Urinary bladder (tissue), 4 donors: ENCODE results near the gene FCHSD2. TPM values are rescaled to one million over a fixed set of nuclear protein-coding genes. Genes with fewer than 3 reads are reported as not detected.

Experiments used
- DNase-seq: peaks from one replicate; pipeline ENCODE4 v3.0.0-alpha.2; 2015; ENCODE audit errors: extremely low spot score
- H3K27ac ChIP-seq: one replicate; pipeline ENCODE4 v1.5.1; 2013; ENCODE audit warnings: low read depth, mild to moderate bottlenecking, moderate library complexity
- H3K36me3 ChIP-seq: one replicate; pipeline ENCODE4 v1.6.1; 2013; ENCODE audit warnings: mild to moderate bottlenecking, moderate library complexity; ENCODE audit not compliant: insufficient read depth
- H3K4me1 ChIP-seq: one replicate; pipeline ENCODE4 v1.6.1; 2013; ENCODE audit warnings: mild to moderate bottlenecking, moderate library complexity; ENCODE audit not compliant: insufficient read depth
- H3K4me3 ChIP-seq: one replicate; pipeline ENCODE4 v1.5.1; 2013; ENCODE audit warnings: low read depth, low read length
- WGBS: extraction: QIAGEN DNeasy Blood & Tissue Kit; methylation state at CpG from one replicate; pipeline ENCODE4 v1.1.7; 2013; 5-methylcytosine and 5-hydroxymethylcytosine counted together
- polyA plus RNA-seq: library from polyadenylated mRNA; stranded (reverse); fragments of 200-250 nt; gene quantifications from one replicate; pipeline ENCODE4 v1.2.3, GENCODE V29; 2013
- total RNA-seq: library from RNA; depleted of rRNA; stranded (reverse); fragments of >200 nt; gene quantifications from one replicate; pipeline ENCODE4 v1.2.3, GENCODE V29; 2014
- donor health status: healthy with polysubstance abuse.
- donor health status: healthy.

Gene FCHSD2
- total and polyA plus RNA-seq, 2 donors, result 21.4 to 40.5 TPM

- H3K36me3 ChIP-seq, result no peaks in the 10 kb centered on the region
- no peak overlapping the region for H3K4me3 ChIP-seq
- 87% methylated on average over 15 of the region's 15 CpGs for WGBS
- H3K4me1 ChIP-seq, result no peaks in the 10 kb centered on the region
- no peak overlapping the region for H3K27ac ChIP-seq
- no peak for DNase-seq
These were observed 315.8 kb downstream of the FCHSD2 start for GRCh38 chr11:72826191-72826941.

- H3K4me1 ChIP-seq, result no peaks in the 10 kb centered on the region
- 64% methylated on average over 4 of the region's 4 CpGs for WGBS
These were observed 316.5 kb downstream of the FCHSD2 start for GRCh38 chr11:72825661-72826060.

GRCh38 chr11:72824811-72825505, 317.2 kb downstream of the FCHSD2 start:
- Histone ChIP-seq H3K36me3 (no peaks in the 10 kb centered on the region), H3K4me1 (no peaks in the 10 kb centered on the region), H3K27ac (no peak overlapping the region), H3K4me3 (no peak overlapping the region)
- no peak for DNase-seq
- 75% methylated on average over 15 of the region's 15 CpGs for WGBS

More at GRCh38 chr11:72825661-72826060, 316.5 kb downstream of the FCHSD2 start:
- H3K27ac ChIP-seq, result no peak overlapping the region
- H3K36me3 ChIP-seq, result no peaks in the 10 kb centered on the region
- H3K4me3 ChIP-seq, result no peak overlapping the region
- no peak for DNase-seq

GRCh38 chr11:72824020-72824419, 318.1 kb downstream of the FCHSD2 start:
- Histone ChIP-seq H3K36me3 (no peaks in the 10 kb centered on the region), H3K27ac (no peak overlapping the region), H3K4me1 (no peaks in the 10 kb centered on the region), H3K4me3 (no peak overlapping the region)
- 84% methylated on average over 7 of the region's 7 CpGs for WGBS
- no peak for DNase-seq

GRCh38 chr11:72823105-72823804, 318.9 kb downstream of the FCHSD2 start:
- Histone ChIP-seq H3K4me3 (no peak overlapping the region), H3K4me1 (no peaks in the 10 kb centered on the region), H3K27ac (no peak overlapping the region), H3K36me3 (no peaks in the 10 kb centered on the region)
- no peak for DNase-seq
- 92% methylated on average over 9 of the region's 9 CpGs for WGBS

- 10% methylated on average over 82 of the region's 82 CpGs for WGBS
- H3K4me1 ChIP-seq, result no peaks in the 10 kb centered on the region
- DNase-seq, result peak; percentile 56
- peak overlapping the region; percentile 20 for H3K4me3 ChIP-seq
- no peaks in the 10 kb centered on the region for H3K36me3 ChIP-seq
- peak overlapping the region; percentile 24 for H3K27ac ChIP-seq
These were observed 320.0 kb downstream of the FCHSD2 start for GRCh38 chr11:72821920-72822799.

GRCh38 chr11:72821221-72821919, 320.7 kb downstream of the FCHSD2 start:
- peak overlapping the region; percentile 24 for H3K27ac ChIP-seq
- 38% methylated on average over 50 of the region's 50 CpGs for WGBS
- no peaks in the 10 kb centered on the region for H3K4me1 ChIP-seq
- H3K4me3 ChIP-seq, result peak overlapping the region; percentile 20
- H3K36me3 ChIP-seq, result no peaks in the 10 kb centered on the region
- DNase-seq, result no peak

- 90% methylated on average over 15 of the region's 15 CpGs for WGBS
These were observed 321.5 kb downstream of the FCHSD2 start for GRCh38 chr11:72820439-72821139.

GRCh38 chr11:72818971-72819370, 323.1 kb downstream of the FCHSD2 start:
- no peaks in the 10 kb centered on the region for H3K36me3 ChIP-seq
- H3K27ac ChIP-seq, result no peak overlapping the region
- WGBS, result 85% methylated on average over 4 of the region's 4 CpGs
- H3K4me3 ChIP-seq, result no peak overlapping the region
- no peaks in the 10 kb centered on the region for H3K4me1 ChIP-seq
- DNase-seq, result no peak

More at GRCh38 chr11:72820439-72821139, 321.5 kb downstream of the FCHSD2 start:
- H3K36me3 ChIP-seq, result no peaks in the 10 kb centered on the region
- no peak overlapping the region for H3K27ac ChIP-seq
- DNase-seq, result no peak
- H3K4me1 ChIP-seq, result no peaks in the 10 kb centered on the region
- H3K4me3 ChIP-seq, result no peak overlapping the region

- no peak overlapping the region for H3K27ac ChIP-seq
- no peak overlapping the region for H3K4me3 ChIP-seq
- H3K4me1 ChIP-seq, result no peaks in the 10 kb centered on the region
- no peak for DNase-seq
- no peaks in the 10 kb centered on the region for H3K36me3 ChIP-seq
- WGBS, result 98% methylated on average over 4 of the region's 4 CpGs
These were observed 324.2 kb downstream of the FCHSD2 start for GRCh38 chr11:72817966-72818365.

GRCh38 chr11:72816404-72816990, 325.6 kb downstream of the FCHSD2 start:
- no peak overlapping the region for H3K4me3 ChIP-seq
- 79% methylated on average over 7 of the region's 7 CpGs for WGBS
- H3K4me1 ChIP-seq, result no peaks in the 10 kb centered on the region
- DNase-seq, result no peak
- no peaks in the 10 kb centered on the region for H3K36me3 ChIP-seq
- H3K27ac ChIP-seq, result no peak overlapping the region

- WGBS, result 24% methylated on average over 13 of the region's 13 CpGs
- Histone ChIP-seq H3K27ac (no peak overlapping the region), H3K4me1 (no peaks in the 10 kb centered on the region), H3K4me3 (peak overlapping the region; percentile 52), H3K36me3 (no peaks in the 10 kb centered on the region)
- DNase-seq, result no peak
These were observed 327.0 kb downstream of the FCHSD2 start for GRCh38 chr11:72815110-72815618.
